Measurements from ENCODE around the gene TBC1D10A.
"Not testable (repeated sequence)": the region's sequence is repeated elsewhere in the genome, so short reads cannot be mapped to it uniquely, and the experiment has no call there.

Gene TBC1D10A

GRCh38 chr22:30344447-30345200, 17.9 kb upstream of the TBC1D10A start:
- peak; percentile 62 for DNase-seq

- no peak for DNase-seq
These were observed 14.4 kb upstream of the TBC1D10A start for GRCh38 chr22:30340911-30341685.

DNA sequence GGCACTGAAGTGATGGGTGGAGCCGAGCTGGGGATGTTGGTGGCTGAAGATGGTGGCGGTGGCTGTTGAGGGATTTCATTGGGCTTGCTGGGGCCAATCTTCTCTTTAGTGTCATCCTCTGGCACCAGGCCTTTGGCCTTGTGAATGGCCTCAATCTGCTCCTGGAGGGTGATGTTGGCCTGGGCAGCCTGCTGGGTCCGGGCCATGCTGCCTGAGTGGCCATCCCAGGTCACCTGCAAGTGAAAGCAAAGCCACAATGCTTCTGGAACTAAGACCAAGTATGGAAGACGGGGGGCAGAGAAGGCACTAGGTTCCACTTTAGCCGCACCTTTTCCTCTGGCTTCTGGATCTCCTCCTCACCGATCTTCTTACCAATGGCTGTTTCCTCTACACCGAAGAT, 12.1 kb upstream of the TBC1D10A start:
- no peak for DNase-seq

GRCh38 chr22:30338341-30338740, 11.6 kb upstream of the TBC1D10A start:
- not testable (repeated sequence) for DNase-seq

- no peak for DNase-seq
These were observed 10.7 kb upstream of the TBC1D10A start for GRCh38 chr22:30337461-30337778.

GRCh38 chr22:30336752-30337460, 10.2 kb upstream of the TBC1D10A start:
- DNase-seq: no peak

DNA sequence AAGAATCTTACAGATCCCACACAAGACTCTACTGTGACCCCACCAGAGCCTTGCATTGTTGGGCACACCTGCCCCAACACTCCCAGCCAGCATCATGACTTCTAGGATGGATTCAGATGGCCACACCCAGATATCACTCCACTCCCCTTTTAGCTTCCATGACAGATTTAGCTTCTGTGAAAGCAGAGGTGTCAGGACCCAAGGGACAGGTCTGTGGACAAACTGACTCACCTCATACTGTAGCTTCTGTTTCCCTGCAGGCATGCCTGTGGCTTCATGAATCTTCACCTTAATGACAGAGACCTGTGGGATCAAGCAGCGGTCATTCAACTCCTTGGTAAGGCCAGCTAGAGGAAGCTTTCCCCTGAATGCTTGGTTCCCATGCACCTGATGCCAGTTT, 8.5 kb upstream of the TBC1D10A start:
- no peak for DNase-seq

DNA sequence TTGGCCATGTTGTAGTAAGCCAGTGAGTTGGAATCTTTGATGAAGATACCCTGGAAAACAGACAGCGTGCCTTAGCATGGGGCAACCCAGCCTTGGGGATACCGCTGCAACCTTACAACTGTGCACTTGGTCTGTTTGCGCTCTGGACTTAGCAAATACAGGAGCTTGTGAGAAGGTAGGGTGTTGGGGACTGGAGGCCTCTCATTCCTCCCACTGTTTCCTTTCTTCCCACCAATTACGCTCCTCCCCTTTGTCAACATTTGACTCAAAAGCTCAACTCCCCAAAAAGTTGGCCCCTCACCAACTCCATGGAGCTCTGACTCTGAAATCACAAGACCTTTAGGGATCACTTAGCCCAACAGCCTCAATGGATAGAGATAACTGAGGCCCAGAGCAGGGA, 7.9 kb upstream of the TBC1D10A start:
- DNase-seq: no peak

DNA sequence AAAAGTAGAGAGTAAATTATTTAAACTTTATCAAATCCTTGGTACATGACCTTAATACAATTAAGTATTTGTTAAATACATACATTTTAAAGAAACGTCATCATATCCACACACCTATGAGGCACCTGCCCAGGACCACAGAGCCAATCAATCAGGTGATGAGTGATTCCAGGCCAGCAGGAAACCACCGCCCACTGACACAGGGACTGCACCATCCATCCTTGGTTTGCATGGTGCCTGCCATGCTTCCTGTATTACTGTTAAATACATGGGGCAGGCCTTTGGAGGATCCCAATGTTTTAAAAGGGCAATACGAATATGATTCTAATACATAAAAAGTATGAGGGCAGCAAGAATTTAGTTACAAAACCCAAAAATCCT, 7.0 kb upstream of the TBC1D10A start:
- DNase-seq: peak; percentile 35

DNA sequence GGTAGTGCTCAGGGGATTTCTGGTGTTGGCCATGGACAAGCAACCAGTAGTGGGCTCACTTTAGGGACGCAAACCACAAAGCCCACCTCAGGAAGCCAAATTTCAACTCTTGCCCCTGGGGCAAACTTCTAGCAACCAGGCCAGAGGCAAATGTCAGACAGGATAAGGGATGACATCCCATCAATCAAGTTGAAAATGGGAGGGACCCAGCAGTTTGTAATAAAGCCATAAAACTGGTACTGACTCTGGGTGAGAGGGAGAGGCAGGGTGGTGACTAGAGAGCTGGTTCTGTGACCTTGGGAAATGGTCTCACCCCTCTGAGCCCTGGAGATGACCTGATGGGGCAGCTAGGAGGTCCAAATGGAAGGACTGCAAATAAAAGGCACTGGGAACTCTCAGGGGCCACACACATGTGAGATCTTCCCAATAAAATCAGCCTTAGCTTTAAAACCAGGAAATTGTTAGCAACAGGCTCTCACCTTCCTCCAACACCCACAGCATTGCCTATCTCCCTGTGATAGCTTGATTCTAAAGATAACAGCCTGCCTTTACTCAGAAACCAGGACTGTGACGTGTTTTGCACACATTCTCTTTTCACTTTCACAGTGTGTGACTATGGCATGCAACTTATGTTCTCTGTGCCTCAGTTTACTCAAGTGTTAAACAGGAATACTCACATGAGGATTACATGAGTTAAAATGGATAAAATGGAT, 6.4 kb upstream of the TBC1D10A start:
- peak; percentile 41 for DNase-seq

DNA sequence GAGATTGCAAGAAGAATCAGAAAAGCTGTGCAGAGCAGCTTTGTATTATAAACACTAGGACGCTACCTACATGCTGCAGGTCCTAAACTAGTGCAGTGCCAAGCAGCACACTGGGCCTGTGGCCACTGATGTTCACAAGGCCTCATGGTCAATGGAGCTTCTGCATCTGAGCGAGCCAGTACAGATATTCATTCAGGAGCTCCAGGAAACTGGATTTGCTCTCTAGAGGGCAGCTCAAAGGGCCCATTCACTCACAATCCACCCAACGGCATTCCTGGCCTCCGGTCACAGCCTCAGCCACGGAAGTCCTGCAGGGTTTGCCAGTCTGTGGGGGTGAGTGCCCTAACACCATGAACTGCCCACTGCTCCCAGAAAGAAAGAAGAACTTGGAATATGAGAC, 5.8 kb upstream of the TBC1D10A start:
- no peak for DNase-seq

- no peak for DNase-seq
These were observed 1.8 kb upstream of the TBC1D10A start for GRCh38 chr22:30328466-30329049.

GRCh38 chr22:30327864-30328345, 1.2 kb upstream of the TBC1D10A start:
- DNase-seq: no peak

DNA sequence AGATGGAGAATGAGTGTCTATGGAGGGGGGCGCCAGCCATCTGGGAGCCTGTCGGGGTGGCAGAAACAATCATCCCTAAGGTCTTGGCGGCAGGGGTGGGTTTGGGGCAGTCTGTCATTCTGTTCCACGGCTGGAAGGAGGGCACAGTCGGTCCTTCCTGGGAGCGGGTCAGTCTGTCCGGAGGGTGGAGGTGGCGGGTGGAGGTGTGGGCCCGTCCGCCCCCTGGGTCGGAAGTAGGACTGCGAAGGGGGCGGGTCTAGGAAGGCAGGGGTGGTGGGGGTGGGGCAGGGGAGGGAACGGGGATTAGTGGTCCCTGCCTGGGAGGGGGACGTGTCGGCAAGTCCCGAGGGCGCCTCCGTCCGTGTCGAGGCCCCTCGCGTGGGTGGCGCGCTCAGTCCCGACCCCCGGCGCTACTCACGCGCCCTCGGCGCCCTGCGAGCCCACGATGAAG, 461 bp downstream of the TBC1D10A start:
- DNase-seq: peak; percentile 39

- no peak for DNase-seq
These were observed 952 bp downstream of the TBC1D10A start for GRCh38 chr22:30325724-30326254.

- DNase-seq: no peak
These were observed 1.5 kb downstream of the TBC1D10A start for GRCh38 chr22:30325065-30325720.

GRCh38 chr22:30324014-30324730, 2.6 kb downstream of the TBC1D10A start:
- peak; percentile 59 for DNase-seq

DNA sequence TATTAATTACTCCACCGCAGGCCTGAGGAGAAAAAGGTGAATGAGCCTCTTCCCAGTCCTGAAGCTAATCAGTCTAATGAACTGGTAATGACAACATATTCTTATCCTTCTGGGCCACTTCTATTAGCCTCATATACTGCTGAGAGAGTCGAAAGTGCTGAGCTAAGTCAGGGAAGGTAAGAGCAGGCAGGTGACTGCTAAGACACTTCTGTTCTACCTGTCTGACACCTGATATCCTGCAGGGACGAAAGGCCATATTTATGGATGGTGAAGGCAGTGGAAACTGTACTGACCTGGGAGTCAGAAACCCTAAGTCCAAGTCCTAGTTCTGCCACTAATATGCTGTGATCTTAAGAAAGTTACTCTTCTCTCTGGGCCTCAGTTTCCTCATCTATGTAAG, 3.5 kb downstream of the TBC1D10A start:
- DNase-seq: no peak

DNA sequence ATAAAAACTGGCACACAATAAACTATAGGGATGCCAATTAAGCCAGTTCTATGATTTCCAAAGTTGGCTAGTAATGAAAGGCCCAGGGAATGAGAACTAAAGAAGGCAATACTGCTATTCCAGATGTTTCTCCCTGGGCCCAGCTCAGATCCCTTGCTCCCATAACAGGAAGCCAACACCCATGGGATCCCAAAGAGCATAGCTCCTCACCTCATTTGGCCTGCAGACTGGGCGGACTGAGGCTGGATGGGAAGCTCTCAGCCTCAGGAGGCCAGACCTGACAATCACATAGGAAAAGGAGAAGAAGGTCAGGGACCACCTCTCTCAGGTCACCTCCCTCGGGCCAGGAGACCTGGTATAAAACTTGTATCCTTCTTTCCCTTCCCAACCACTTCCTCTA, 5.3 kb downstream of the TBC1D10A start:
- no peak for DNase-seq

- DNase-seq: no peak
These were observed 6.7 kb downstream of the TBC1D10A start for GRCh38 chr22:30320021-30320556.

Measured in activated CD4-positive, alpha-beta T cell treated with anti-CD3 and anti-CD28 coated beads, Interleukin-10, Interleukin-2, amounts not matched to agents 100 ng/mL and 50 ng/mL, durations not matched to agents 16 hours and 8 hours (primary cell).